ENCODE measurements around the gene JUN. TPM values are rescaled to one million over a fixed set of nuclear protein-coding genes. Genes with fewer than 3 reads are reported as not detected.
A peak's percentile ranks its signal among the peaks of the same experiment; 100 is the strongest.

Gene JUN
- total RNA-seq (2013) = 272 TPM
- polyA plus RNA-seq (100 to 1,000 TPM in 1 of 3 donors, 10 to 100 TPM in 2; 29.3 to 330 (median 31.3) TPM), polyA minus RNA-seq (302 and 608 TPM in 2 replicates), total RNA-seq (105 to 1,325 (median 195) reads per million in 11 experiments)

- Histone ChIP-seq H3K27me3 (ENCODE audit: control insufficient read depth in 2 of 2, insufficient read depth in 2 of 2, low read length in 2 of 2) (peaks cover 0 to 58% of the 10 kb centered on the region in 2 donors), H3K9ac (ENCODE audit: insufficient read depth, low read length, poor library complexity, severe bottlenecking) (peak within 1 kb of the TSS; percentile 94), H3K4me3 (replicated peaks in 1 of 3; ENCODE audit: low read depth in 2 of 3, low read length in 3 of 3) (peak within 1 kb of the TSS; percentile 80 to 93 (median 85)), H3K4me2 (replicated peaks; ENCODE audit: extremely low read depth, low read length, poor library complexity, severe bottlenecking) (peak within 1 kb of the TSS; percentile 93), H3K36me3 (replicated peaks in 1 of 2; ENCODE audit: control insufficient read depth in 1 of 2, insufficient read depth in 2 of 2, low read length in 2 of 2) (no peaks in the 10 kb centered on the region), H3K27ac (ENCODE audit: low read depth in 1 of 2, low read length in 2 of 2) (peak within 1 kb of the TSS; percentile 89 to 97), H3K4me1 (ENCODE audit: control insufficient read depth in 1 of 2, insufficient read depth in 2 of 2, low read length in 2 of 2) (peaks cover 28 to 33% of the 10 kb centered on the region in 2 donors), H4K20me1 (ENCODE audit: insufficient read depth, low read length) (peaks cover 33% of the 10 kb centered on the region), H3K79me2 (ENCODE audit: insufficient read depth, low read length) (no peaks in the 10 kb centered on the region), H2AFZ (ENCODE audit: insufficient read depth, low read depth, low read length, poor library complexity, severe bottlenecking) (peak within 1 kb of the TSS; percentile 66), H3K9me3 (replicated peaks in 1 of 2; ENCODE audit: control insufficient read depth in 1 of 2, insufficient read depth in 1 of 2, low read length in 2 of 2) (no peaks in the 10 kb centered on the region)
- peaks cover 23% of the 10 kb centered on the region for H3K4me1 Mint-ChIP-seq
- peaks cover 38 to 72% (median 57%) of the 10 kb centered on the region in 3 donors for H3K27me3 Mint-ChIP-seq (ENCODE audit: low read depth in 3 of 3)
- peak within 1 kb of the TSS; percentile 96 to 99 for H3K4me3 Mint-ChIP-seq
- WGBS (ENCODE audit: insufficient coverage) = under 1% methylated on average over 50 of the region's 57 CpGs
- peak within 1 kb of the TSS; percentile 95 to 99 (median 97) for H3K27ac Mint-ChIP-seq
- H3K36me3 Mint-ChIP-seq = peaks cover 4 to 11% of the 10 kb centered on the region in 2 donors
- no peak for TF ChIP-seq CTCF (IDR thresholded peaks at IDR 0.05)
- DNase-seq = peak; percentile 99
- intact Hi-C loops (cut with micrococcal nuclease) = loop anchor here (1.0 to 10.0 kb wide), 7 partner anchors 42 to 911 kb away; partner anchors contain the start of gene FGGY (in 1 of the 2)
- peaks cover 7 to 22% (median 11%) of the 10 kb centered on the region in 7 donors for H3K9me3 Mint-ChIP-seq
These were observed at the start of gene JUN for GRCh38 chr1:58783993-58784757. TSS of gene JUN (minus strand) at chr1:58784047. CDS start at chr1:58783070, 977 bp downstream.

- Mint-ChIP-seq H3K27ac (peak overlapping the region in 4 of 7 donors; percentile 28 to 80 (median 50)), H3K27me3 (ENCODE audit: low read depth in 3 of 3) (peaks cover 0 to 1% (median 0%) of the 10 kb centered on the region in 3 donors), H3K36me3 (no peaks in the 10 kb centered on the region), H3K4me3 (no peak overlapping the region), H3K9me3 (peaks cover 0 to 9% (median 2%) of the 10 kb centered on the region in 7 donors), H3K4me1 (peaks cover 30% of the 10 kb centered on the region)
- intact Hi-C loops (cut with micrococcal nuclease) = no loop called here
- no peaks in the 10 kb centered on the region for H3K79me2 ChIP-seq (ENCODE audit: insufficient read depth, low read length)
- H4K20me1 ChIP-seq (ENCODE audit: insufficient read depth, low read length) = no peaks in the 10 kb centered on the region
- H3K4me2 ChIP-seq (replicated peaks; ENCODE audit: extremely low read depth, low read length, poor library complexity, severe bottlenecking) = no peak overlapping the region
- H3K27ac ChIP-seq (ENCODE audit: low read depth in 1 of 2, low read length in 2 of 2) = no peak overlapping the region
- no peaks in the 10 kb centered on the region for H3K27me3 ChIP-seq (ENCODE audit: control insufficient read depth in 2 of 2, insufficient read depth in 2 of 2, low read length in 2 of 2)
- peak overlapping the region; percentile 0 for H2AFZ ChIP-seq (ENCODE audit: insufficient read depth, low read depth, low read length, poor library complexity, severe bottlenecking)
- DNase-seq = no peak
- H3K4me3 ChIP-seq (replicated peaks in 1 of 3; ENCODE audit: low read depth in 2 of 3, low read length in 3 of 3) = no peak overlapping the region
- peaks cover under 1 to 3% of the 10 kb centered on the region in 2 donors for H3K9me3 ChIP-seq (replicated peaks in 1 of 2; ENCODE audit: control insufficient read depth in 1 of 2, insufficient read depth in 1 of 2, low read length in 2 of 2)
- no peaks in the 10 kb centered on the region for H3K36me3 ChIP-seq (replicated peaks in 1 of 2; ENCODE audit: control insufficient read depth in 1 of 2, insufficient read depth in 2 of 2, low read length in 2 of 2)
- no CpG with 5 or more reads among the region's 1 CpG for WGBS (ENCODE audit: insufficient coverage)
- H3K9ac ChIP-seq (ENCODE audit: insufficient read depth, low read length, poor library complexity, severe bottlenecking) = no peak overlapping the region
- no peak for TF ChIP-seq CTCF (IDR thresholded peaks at IDR 0.05)
- H3K4me1 ChIP-seq (ENCODE audit: control insufficient read depth in 1 of 2, insufficient read depth in 2 of 2, low read length in 2 of 2) = peaks cover 22 to 23% of the 10 kb centered on the region in 2 donors
These were observed 49.3 kb upstream of the JUN start for GRCh38 chr1:58833166-58833565.

Measured in CD14-positive monocyte (primary cell).